Activated B cell treated with CpG ODN at 0.5 μM for 24 hours (primary cell): ENCODE measurements around the gene XRCC4. TPM values are rescaled to one million over a fixed set of nuclear protein-coding genes. Genes with fewer than 3 reads are reported as not detected.

ENCODE experiments used
- ATAC-seq: fragments of 200-7000 bp; cut with Tn5 transposase; one replicate; pipeline ENCODE4 v1.10.0; 2021; ENCODE audit warnings: low read depth, mild to moderate bottlenecking, moderate library complexity
- CTCF ChIA-PET: fragments of 350-600 bp; sonication (Branson Sonifier 250); formaldehyde crosslinking; loops from one replicate; lab custom pipeline; 2021; ENCODE audit warnings: antibody characterized with exemption; lab: Charles Lee
- POLR2A ChIA-PET: fragments of 350-600 bp; sonication (Branson Sonifier 250); formaldehyde crosslinking; loops from one replicate; lab custom pipeline; 2021; ENCODE audit warnings: antibody characterized with exemption; lab: Charles Lee
- DNase-seq: peaks from one replicate; pipeline ENCODE4 v3.0.0; 2022
- H3K27ac Mint-ChIP-seq: one replicate; pipeline ENCODE4 v1.8.0; 2020; ENCODE audit warnings: mixed read lengths
- H3K27me3 Mint-ChIP-seq: one replicate; pipeline ENCODE4 v1.8.0; 2021; ENCODE audit warnings: mixed read lengths
- H3K36me3 Mint-ChIP-seq: one replicate; pipeline ENCODE4 v1.8.0; 2021; ENCODE audit warnings: low read depth, mixed read lengths
- H3K4me1 Mint-ChIP-seq: one replicate; pipeline ENCODE4 v1.8.0; 2021; ENCODE audit warnings: mixed read lengths
- H3K4me3 Mint-ChIP-seq: one replicate; pipeline ENCODE4 v1.8.0; 2020; ENCODE audit warnings: mild to moderate bottlenecking, mixed read lengths
- H3K9me3 Mint-ChIP-seq: one replicate; pipeline ENCODE4 v1.8.0; 2020; ENCODE audit warnings: mixed read lengths
- CTCF ChIP-seq: fragments of 200-600 bp; IDR thresholded peaks from one replicate; pipeline ENCODE4 v1.8.0; 2022; ENCODE audit warnings: antibody characterized with exemption, mild to moderate bottlenecking
- intact Hi-C: fragments of 100-400 bp; cut with micrococcal nuclease; formaldehyde crosslinking; loops from one replicate; pipeline ENCODE4 v1.15.1; 2024
- total RNA-seq: library from RNA; stranded (reverse); gene quantifications from 2 replicates; pipeline ENCODE4 v1.2.3, GENCODE V29; 2022

XRCC4 gene
- total RNA-seq, 1 donor from 2014 or later: 8.5 TPM

- H3K27ac Mint-ChIP-seq: no peak overlapping the region
- intact Hi-C loops: no loop called here
- H3K36me3 Mint-ChIP-seq: no peaks in the 10 kb centered on the region
- ChIA-PET CTCF (no interaction called here), POLR2A (no interaction called here)
- TF ChIP-seq CTCF: no peak
- no peak for ATAC-seq
- no peak overlapping the region for H3K4me3 Mint-ChIP-seq
- H3K9me3 Mint-ChIP-seq: no peaks in the 10 kb centered on the region
- no peaks in the 10 kb centered on the region for H3K4me1 Mint-ChIP-seq
- no peaks in the 10 kb centered on the region for H3K27me3 Mint-ChIP-seq
- no peak for DNase-seq
Observed at GRCh38 chr5:83145882-83146331, 68.6 kb downstream of the XRCC4 start.

GRCh38 chr5:83146441-83146840 is 69.1 kb downstream of the XRCC4 start:
- ChIA-PET CTCF (no interaction called here), POLR2A (no interaction called here)
- DNase-seq (no peak), ATAC-seq (no peak)
- no peak for TF ChIP-seq CTCF
- no peaks in the 10 kb centered on the region for H3K36me3 Mint-ChIP-seq
- H3K27me3 Mint-ChIP-seq: no peaks in the 10 kb centered on the region
- H3K4me1 Mint-ChIP-seq: no peaks in the 10 kb centered on the region
- H3K4me3 Mint-ChIP-seq: no peak overlapping the region
- no peak overlapping the region for H3K27ac Mint-ChIP-seq
- intact Hi-C loops: no loop called here
- H3K9me3 Mint-ChIP-seq: no peaks in the 10 kb centered on the region

- intact Hi-C loops: no loop called here
- H3K27ac Mint-ChIP-seq: no peak overlapping the region
- ChIA-PET CTCF (no interaction called here), POLR2A (no interaction called here)
- H3K36me3 Mint-ChIP-seq: no peaks in the 10 kb centered on the region
- H3K4me3 Mint-ChIP-seq: no peak overlapping the region
- TF ChIP-seq CTCF: no peak
- no peaks in the 10 kb centered on the region for H3K4me1 Mint-ChIP-seq
- H3K27me3 Mint-ChIP-seq: no peaks in the 10 kb centered on the region
- H3K9me3 Mint-ChIP-seq: no peaks in the 10 kb centered on the region
- no peak for ATAC-seq
- no peak for DNase-seq
Observed at GRCh38 chr5:83147593-83147992, 70.2 kb downstream of the XRCC4 start.

GRCh38 chr5:83148370-83148769 is 71.0 kb downstream of the XRCC4 start:
- Mint-ChIP-seq H3K27me3 (no peaks in the 10 kb centered on the region), H3K4me3 (no peak overlapping the region), H3K4me1 (no peaks in the 10 kb centered on the region), H3K27ac (no peak overlapping the region), H3K9me3 (no peaks in the 10 kb centered on the region), H3K36me3 (no peaks in the 10 kb centered on the region)
- ChIA-PET POLR2A (no interaction called here), CTCF (no interaction called here)
- no peak for DNase-seq
- no peak for ATAC-seq
- intact Hi-C loops: no loop called here
- TF ChIP-seq CTCF: no peak

- DNase-seq (no peak), ATAC-seq (no peak)
- Mint-ChIP-seq H3K4me3 (no peak overlapping the region), H3K4me1 (no peaks in the 10 kb centered on the region), H3K36me3 (no peaks in the 10 kb centered on the region), H3K9me3 (no peaks in the 10 kb centered on the region), H3K27ac (no peak overlapping the region), H3K27me3 (no peaks in the 10 kb centered on the region)
- ChIA-PET POLR2A (no interaction called here), CTCF (no interaction called here)
- no peak for TF ChIP-seq CTCF
- intact Hi-C loops: no loop called here
Observed at GRCh38 chr5:83149671-83150070, 72.3 kb downstream of the XRCC4 start.
